HG03064 (cell line): Measurements from ENCODE around the gene PLXNA4.

Experiments
- ATAC-seq: cut with Tn5 transposase; IDR thresholded peaks from one replicate; pipeline ENCODE4 v1.9.1; 2021; ENCODE audit warnings: low read depth; ENCODE audit not compliant: unreplicated experiment

Gene PLXNA4

DNA sequence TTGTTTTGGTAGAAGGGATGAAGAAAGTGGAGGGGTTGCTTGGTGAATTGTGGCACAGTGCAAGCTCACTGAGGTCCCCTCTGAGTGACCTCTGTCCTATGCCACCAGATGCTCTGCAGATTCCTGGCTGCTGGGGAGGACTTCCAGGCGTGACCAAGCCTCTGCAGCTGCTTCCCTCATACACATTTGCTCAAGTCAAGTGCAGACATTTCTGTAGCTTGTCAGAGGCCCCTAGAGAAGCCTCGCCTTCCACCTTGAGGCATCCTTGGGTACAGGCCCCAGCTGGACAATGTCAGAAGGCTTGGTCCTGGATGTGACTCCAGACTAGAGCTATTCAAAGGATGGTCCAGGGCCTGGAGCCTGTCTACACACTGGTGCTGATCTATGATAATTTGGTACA lies 464.2 kb downstream of the PLXNA4 start:
- no peak for ATAC-seq

DNA sequence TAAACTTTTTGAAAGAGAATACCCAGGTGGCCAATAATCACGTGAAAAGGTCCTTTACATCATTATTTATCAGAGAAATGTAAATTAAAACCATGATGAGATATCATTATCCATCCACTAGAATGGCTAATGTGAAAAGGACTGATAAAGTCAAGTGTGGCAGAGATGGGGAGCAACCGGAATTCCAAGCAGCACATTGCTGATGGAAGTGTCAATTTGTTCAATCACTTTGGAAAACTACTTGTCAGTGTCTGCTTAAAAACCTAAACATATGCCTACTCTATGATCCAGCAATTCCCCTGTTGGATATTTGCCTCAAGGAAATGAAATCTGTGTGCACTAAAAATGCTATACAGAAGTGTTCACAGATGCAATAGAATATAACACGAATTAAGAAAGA lies 465.6 kb downstream of the PLXNA4 start:
- no peak for ATAC-seq

GRCh38 chr7:132109769-132110168 lies 466.5 kb downstream of the PLXNA4 start:
- ATAC-seq: no peak

DNA sequence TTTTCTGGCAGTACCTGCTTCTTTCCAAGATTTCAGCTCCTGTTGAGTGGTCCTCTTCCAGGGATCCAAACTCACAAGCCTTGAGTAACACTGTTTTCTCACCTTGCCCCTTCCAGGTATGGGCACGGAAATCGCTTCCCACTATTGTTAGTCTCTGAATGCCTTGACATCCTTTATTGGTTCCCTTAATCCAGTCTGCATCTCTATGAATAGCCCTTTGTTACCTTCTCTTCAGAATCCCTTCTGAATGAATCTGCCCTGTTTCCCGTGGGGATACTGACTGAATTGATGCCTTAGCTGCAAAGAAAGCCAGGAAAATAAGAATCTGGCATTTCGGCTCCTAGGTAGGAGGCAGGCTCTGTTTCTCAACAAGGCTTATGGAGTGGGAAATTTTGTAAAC lies 467.7 kb downstream of the PLXNA4 start:
- no peak for ATAC-seq

DNA sequence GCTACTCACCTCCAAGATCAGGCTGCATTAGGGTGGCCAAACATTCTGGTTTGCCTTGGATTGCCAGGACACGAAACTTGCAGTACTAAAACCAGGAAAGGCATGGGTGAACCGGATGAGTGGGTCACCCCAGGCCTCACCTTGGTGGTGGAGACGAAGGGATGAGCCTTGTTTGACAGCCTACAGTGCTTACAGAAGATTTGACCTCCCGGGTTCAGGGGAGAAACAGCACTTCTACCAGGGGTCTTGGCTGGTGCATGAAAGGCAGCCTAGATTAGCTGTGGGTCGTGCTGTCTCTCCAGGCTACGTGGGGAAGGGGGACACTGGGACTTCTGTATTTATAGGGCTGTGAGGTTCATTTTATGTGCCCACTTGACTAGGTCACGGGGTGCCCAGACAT lies 469.8 kb downstream of the PLXNA4 start:
- no peak for ATAC-seq

GRCh38 chr7:132105096-132105495 lies 471.2 kb downstream of the PLXNA4 start:
- no peak for ATAC-seq

- no peak for ATAC-seq
These were observed 472.6 kb downstream of the PLXNA4 start for GRCh38 chr7:132103718-132104117.

- ATAC-seq: no peak
These were observed 473.3 kb downstream of the PLXNA4 start for GRCh38 chr7:132102942-132103341.

DNA sequence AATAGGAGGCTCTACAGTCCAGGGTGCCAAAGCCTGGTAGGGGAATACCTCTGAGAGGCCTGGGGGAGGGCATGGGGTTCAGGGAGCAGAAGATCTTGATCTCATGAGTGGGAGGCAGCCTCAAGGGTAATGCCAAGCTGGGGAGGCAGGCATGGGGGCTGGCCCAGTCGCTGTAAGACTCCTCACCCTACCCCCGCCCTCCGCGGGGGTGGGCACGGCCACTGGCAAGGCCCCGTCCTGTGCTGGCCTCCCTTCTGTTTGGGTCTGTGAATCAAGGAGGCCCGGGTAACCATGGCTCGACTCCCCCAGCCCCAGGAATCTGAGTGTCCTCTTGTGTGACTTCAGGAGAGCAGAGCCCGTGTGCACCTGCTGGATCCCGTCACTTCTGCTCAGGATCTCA lies 473.9 kb downstream of the PLXNA4 start:
- no peak for ATAC-seq

DNA sequence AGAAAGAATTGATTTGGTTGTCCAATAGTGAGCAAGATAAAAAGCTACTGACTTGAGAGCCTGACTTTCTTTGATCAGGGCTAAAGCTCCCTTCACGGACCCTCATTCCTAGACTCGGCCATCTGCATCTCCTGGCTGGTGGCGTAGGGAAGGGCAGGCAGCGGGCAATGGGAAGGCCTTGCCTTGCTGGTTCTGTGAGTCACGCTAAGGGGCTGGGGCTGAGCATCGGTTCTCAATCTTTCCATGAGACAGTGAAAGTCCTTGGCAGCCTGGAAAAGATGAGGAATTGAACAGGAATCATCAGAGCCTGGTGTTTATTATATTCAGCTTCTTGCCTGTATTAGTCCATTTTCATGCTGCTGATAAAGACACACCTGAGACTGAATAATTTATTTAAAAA lies 475.3 kb downstream of the PLXNA4 start:
- no peak for ATAC-seq

DNA sequence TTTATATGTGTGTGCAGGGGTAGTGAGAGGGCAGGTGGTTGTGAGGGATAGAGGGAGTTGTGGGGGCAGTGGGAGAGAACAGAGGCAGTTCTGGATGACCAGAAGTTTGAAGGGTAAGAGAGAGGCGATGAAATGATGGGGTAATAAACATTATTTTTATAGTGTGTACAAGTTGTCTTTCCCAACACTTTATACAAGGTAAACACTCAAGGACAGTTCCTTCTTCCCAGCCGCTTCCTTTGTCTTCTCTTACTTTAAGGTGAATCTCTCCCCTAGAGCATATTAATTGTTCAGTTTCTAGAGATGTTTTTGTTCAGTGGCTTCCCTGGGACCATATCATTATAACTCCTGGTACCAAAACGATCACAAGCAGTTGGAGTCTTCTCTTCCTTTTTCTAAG lies 475.8 kb downstream of the PLXNA4 start:
- no peak for ATAC-seq

GRCh38 chr7:132099163-132099562 lies 477.1 kb downstream of the PLXNA4 start:
- ATAC-seq: no peak

- ATAC-seq: no peak
These were observed 477.9 kb downstream of the PLXNA4 start for GRCh38 chr7:132098327-132098726.

GRCh38 chr7:132097550-132098134 lies 478.6 kb downstream of the PLXNA4 start:
- ATAC-seq: no peak

GRCh38 chr7:132095111-132095765 lies 481.0 kb downstream of the PLXNA4 start:
- ATAC-seq: no peak

DNA sequence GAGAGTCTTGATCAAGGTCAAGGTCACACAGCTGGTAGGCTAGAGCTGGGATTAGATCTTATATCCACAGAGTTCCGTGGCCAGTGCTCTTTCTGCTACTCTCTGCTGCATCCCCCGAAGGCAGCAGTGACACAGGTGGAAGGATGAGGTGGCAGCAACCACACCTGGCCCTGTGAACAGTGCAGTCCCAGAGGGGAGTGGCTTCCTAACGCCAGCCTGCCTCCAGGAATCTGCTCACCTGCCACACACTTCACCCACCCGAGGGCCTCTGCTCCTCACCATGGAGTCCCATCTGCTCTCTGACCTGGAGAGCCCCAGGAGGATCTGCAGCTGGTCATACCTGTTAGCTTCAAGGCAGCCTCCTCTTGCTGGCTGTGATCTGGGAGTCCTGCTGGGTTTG lies 484.2 kb downstream of the PLXNA4 start:
- ATAC-seq: no peak

DNA sequence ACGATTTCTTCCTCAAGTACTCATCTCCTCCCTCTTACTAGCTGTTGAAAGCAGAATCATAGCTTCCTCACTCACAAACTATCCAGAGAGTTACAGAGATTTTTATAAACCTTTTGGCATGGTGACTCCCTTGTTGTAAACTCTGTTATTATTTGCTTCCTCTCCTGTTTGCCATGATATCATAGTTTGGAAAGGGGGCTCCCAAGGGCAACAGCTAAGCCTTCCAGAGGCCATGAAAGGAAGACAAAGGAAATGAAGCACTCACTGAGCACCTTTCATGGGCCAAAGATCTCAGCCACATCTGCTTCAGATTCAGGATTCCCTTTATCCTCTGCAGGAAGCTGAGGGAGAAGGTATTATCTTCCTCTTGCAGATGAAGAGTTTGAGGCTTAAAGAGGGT lies 484.6 kb downstream of the PLXNA4 start:
- ATAC-seq: no peak

- ATAC-seq: no peak
These were observed 485.8 kb downstream of the PLXNA4 start for GRCh38 chr7:132090444-132090843.

DNA sequence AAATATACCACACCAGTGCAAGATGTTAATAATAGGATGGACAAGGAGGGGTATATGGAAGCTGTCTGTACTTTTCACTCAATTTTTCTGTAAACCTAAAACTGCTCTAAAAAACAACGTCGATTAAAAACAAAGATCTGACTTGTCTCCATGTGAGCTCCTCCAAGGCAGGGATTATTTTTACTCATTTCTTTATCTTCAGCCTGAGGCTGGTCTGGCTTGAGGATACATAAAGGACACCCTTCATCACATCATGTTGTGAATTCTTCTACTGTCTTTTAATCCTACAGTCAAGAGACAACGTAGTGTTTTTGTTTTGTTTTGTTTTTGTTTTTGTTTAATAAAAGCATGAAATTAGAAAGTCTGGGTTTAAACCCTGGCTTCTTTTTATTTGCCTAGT lies 486.9 kb downstream of the PLXNA4 start:
- no peak for ATAC-seq

GRCh38 chr7:132087421-132087820 lies 488.8 kb downstream of the PLXNA4 start:
- no peak for ATAC-seq

DNA sequence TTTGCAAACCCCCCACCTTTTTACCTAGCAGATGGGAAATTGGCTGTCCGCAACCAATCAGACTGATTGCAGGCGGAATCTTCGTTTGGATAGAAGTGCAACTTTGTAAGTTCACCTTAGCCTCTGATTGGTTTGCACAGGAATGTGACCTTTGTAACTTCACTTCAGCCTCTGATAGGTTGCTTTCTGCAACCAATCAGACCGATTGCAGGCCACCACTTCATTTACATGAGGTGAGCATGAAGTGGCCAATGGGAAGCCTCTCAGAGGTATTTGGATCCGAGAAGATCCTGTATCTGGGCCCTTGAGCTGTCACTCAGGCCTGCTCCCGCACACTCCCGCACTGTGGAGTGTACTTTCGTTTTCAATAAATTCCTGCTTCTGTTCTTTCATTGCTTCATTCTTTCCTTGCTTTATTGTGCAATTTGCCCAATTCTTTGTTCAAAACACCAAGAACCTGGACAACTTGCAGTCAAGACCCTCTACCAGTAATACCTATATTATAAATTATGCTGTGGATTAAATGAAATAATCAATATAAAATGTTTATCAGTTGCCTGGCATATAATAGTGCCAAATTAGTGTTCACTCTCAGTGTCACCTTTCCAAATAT lies 491.4 kb downstream of the PLXNA4 start:
- no peak for ATAC-seq

DNA sequence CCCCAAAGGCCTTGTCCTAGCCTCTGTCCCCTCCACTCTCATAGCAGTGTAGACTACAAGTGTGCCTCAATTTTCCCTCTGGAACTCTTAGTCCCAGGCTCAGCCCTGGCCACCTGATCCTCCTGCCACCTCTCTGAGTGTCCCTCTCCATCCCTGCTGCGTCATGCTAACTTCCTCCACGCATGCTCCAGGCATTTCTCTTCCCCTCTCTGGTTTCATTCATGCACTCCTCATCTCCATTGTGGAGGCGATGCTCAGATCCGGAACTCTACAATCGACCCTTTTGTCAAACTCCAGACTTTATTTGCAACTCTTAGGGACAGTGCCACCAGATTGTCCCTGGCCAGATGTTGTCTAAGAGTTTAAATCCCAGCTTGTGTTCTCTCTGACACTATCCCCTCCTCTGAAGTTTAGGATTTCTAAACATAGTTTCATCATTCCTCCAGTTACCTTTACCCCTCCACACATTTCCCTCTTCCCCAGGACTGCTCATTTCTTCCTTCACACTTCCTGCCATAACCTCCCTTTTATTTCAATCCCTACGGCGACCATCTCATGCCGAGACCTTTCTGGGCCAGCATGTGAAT lies 492.6 kb downstream of the PLXNA4 start:
- no peak for ATAC-seq
